ENCODE measurements around the gene CXCL3. TPM values are rescaled to one million over a fixed set of nuclear protein-coding genes. Genes with fewer than 3 reads are reported as not detected.

CXCL3 gene
- total RNA-seq, 2 experiments from 2014 or later: not detected

- H4K20me1 ChIP-seq (ENCODE audit: insufficient read depth, low read length): no peaks in the 10 kb centered on the region; the same call in 1 of the 2 replicates
- H3K9me3 ChIP-seq (ENCODE audit: low read length): no peaks in the 10 kb centered on the region
- CTCF ChIA-PET (ENCODE audit: unreplicated experiment): no interaction called here
- intact Hi-C loops (cut with micrococcal nuclease; ENCODE audit: unreplicated experiment): no loop called here
- TF ChIP-seq CTCF (conservative IDR thresholded peaks at IDR 0.05; ENCODE audit: low read length): no peak
- no peak for TF ChIP-seq EZH2phosphoT487 (IDR thresholded peaks at IDR 0.05; ENCODE audit: borderline replicate concordance, low read depth, low read length)
- H3K4me2 ChIP-seq (ENCODE audit: low read length): no peak overlapping the region
- H3K4me1 ChIP-seq (ENCODE audit: insufficient read depth, low read length, poor library complexity, severe bottlenecking): no peaks in the 10 kb centered on the region
- H2AFZ ChIP-seq (ENCODE audit: low read length): no peak overlapping the region
- H3K4me3 ChIP-seq (ENCODE audit: low read depth, low read length, poor library complexity, severe bottlenecking): no peak overlapping the region
- no peaks in the 10 kb centered on the region for H3K79me2 ChIP-seq (ENCODE audit: insufficient read depth, low read depth, low read length)
- H3K36me3 ChIP-seq (ENCODE audit: insufficient read depth, low read length): no peaks in the 10 kb centered on the region
- no peak for DNase-seq (ENCODE audit: low spot score)
- no peaks in the 10 kb centered on the region for H3K9me2 ChIP-seq (ENCODE audit: insufficient read depth, low read length)
- POLR2A ChIA-PET: no interaction called here
- no peak overlapping the region for H3K27ac ChIP-seq (ENCODE audit: low read depth, low read length, poor library complexity, severe bottlenecking)
- BruUV-seq (replicated peaks): no TSS peak
Observed at GRCh38 chr4:73990988-73991741, 47.3 kb downstream of the CXCL3 start.

- no peak overlapping the region for H3K4me3 ChIP-seq (ENCODE audit: low read depth, low read length, poor library complexity, severe bottlenecking)
- H3K36me3 ChIP-seq (ENCODE audit: insufficient read depth, low read length): no peaks in the 10 kb centered on the region
- no peaks in the 10 kb centered on the region for H3K9me2 ChIP-seq (ENCODE audit: insufficient read depth, low read length)
- no peaks in the 10 kb centered on the region; the same call in 1 of the 2 replicates for H4K20me1 ChIP-seq (ENCODE audit: insufficient read depth, low read length)
- no peak overlapping the region for H2AFZ ChIP-seq (ENCODE audit: low read length)
- no peaks in the 10 kb centered on the region for H3K79me2 ChIP-seq (ENCODE audit: insufficient read depth, low read depth, low read length)
- ChIA-PET CTCF (ENCODE audit: unreplicated experiment) (no interaction called here), POLR2A (interaction anchor here (0.6 to 1.2 kb wide), 2 partner anchors 188 to 492 kb away, joined by 3 to 4 read pairs; no protein-coding TSS in a partner anchor)
- DNase-seq (ENCODE audit: low spot score): no peak
- BruUV-seq (replicated peaks): no TSS peak
- H3K4me1 ChIP-seq (ENCODE audit: insufficient read depth, low read length, poor library complexity, severe bottlenecking): no peaks in the 10 kb centered on the region
- H3K9me3 ChIP-seq (ENCODE audit: low read length): no peaks in the 10 kb centered on the region
- intact Hi-C loops (cut with micrococcal nuclease; ENCODE audit: unreplicated experiment): no loop called here
- H3K27ac ChIP-seq (ENCODE audit: low read depth, low read length, poor library complexity, severe bottlenecking): no peak overlapping the region
- H3K4me2 ChIP-seq (ENCODE audit: low read length): no peak overlapping the region
- TF ChIP-seq EZH2phosphoT487 (IDR thresholded peaks at IDR 0.05; ENCODE audit: borderline replicate concordance, low read depth, low read length): no peak
- TF ChIP-seq CTCF (conservative IDR thresholded peaks at IDR 0.05; ENCODE audit: low read length): no peak
Observed at GRCh38 chr4:73989928-73990327, 48.6 kb downstream of the CXCL3 start.

GRCh38 chr4:73989031-73989430 is 49.5 kb downstream of the CXCL3 start:
- intact Hi-C loops (cut with micrococcal nuclease; ENCODE audit: unreplicated experiment): no loop called here

More at GRCh38 chr4:73989031-73989430, 49.5 kb downstream of the CXCL3 start:
- H4K20me1 ChIP-seq (ENCODE audit: insufficient read depth, low read length): no peaks in the 10 kb centered on the region; the same call in 1 of the 2 replicates
- H3K36me3 ChIP-seq (ENCODE audit: insufficient read depth, low read length): no peaks in the 10 kb centered on the region
- ChIA-PET CTCF (ENCODE audit: unreplicated experiment) (no interaction called here), POLR2A (no interaction called here)
- H3K9me3 ChIP-seq (ENCODE audit: low read length): no peaks in the 10 kb centered on the region
- H3K79me2 ChIP-seq (ENCODE audit: insufficient read depth, low read depth, low read length): no peaks in the 10 kb centered on the region
- TF ChIP-seq EZH2phosphoT487 (IDR thresholded peaks at IDR 0.05; ENCODE audit: borderline replicate concordance, low read depth, low read length) (no peak), CTCF (conservative IDR thresholded peaks at IDR 0.05; ENCODE audit: low read length) (no peak)
- no peak overlapping the region for H3K4me2 ChIP-seq (ENCODE audit: low read length)
- no TSS peak for BruUV-seq (replicated peaks)
- H3K4me1 ChIP-seq (ENCODE audit: insufficient read depth, low read length, poor library complexity, severe bottlenecking): no peaks in the 10 kb centered on the region
- no peak overlapping the region for H2AFZ ChIP-seq (ENCODE audit: low read length)
- DNase-seq (ENCODE audit: low spot score): no peak
- H3K4me3 ChIP-seq (ENCODE audit: low read depth, low read length, poor library complexity, severe bottlenecking): no peak overlapping the region
- no peaks in the 10 kb centered on the region for H3K9me2 ChIP-seq (ENCODE audit: insufficient read depth, low read length)
- no peak overlapping the region for H3K27ac ChIP-seq (ENCODE audit: low read depth, low read length, poor library complexity, severe bottlenecking)
